Glutamatergic neuron (in vitro differentiated cells): ENCODE data around the gene TANC1. TPM values are rescaled to one million over a fixed set of nuclear protein-coding genes. Genes with fewer than 3 reads are reported as not detected.

Experiments used
- DNase-seq: peaks from one replicate; pipeline ENCODE4 v3.0.0; 2022
- H3K27ac Mint-ChIP-seq: one replicate; pipeline ENCODE4 v1.8.0; 2020; ENCODE audit warnings: mild to moderate bottlenecking, mixed read lengths, inconsistent platforms; ENCODE audit not compliant: unreplicated experiment
- H3K27me3 Mint-ChIP-seq: one replicate; pipeline ENCODE4 v1.8.0; 2020; ENCODE audit warnings: mild to moderate bottlenecking, moderate library complexity, mixed read lengths, inconsistent platforms; ENCODE audit not compliant: unreplicated experiment
- H3K36me3 Mint-ChIP-seq: one replicate; pipeline ENCODE4 v1.8.0; 2020; ENCODE audit warnings: mild to moderate bottlenecking, mixed read lengths, inconsistent platforms; ENCODE audit not compliant: unreplicated experiment
- H3K4me1 Mint-ChIP-seq: one replicate; pipeline ENCODE4 v1.8.0; 2020; ENCODE audit warnings: mild to moderate bottlenecking, low read depth, mixed read lengths, inconsistent platforms; ENCODE audit not compliant: unreplicated experiment
- H3K4me3 Mint-ChIP-seq: one replicate; pipeline ENCODE4 v1.8.0; 2020; ENCODE audit warnings: mild to moderate bottlenecking, mixed read lengths, inconsistent platforms; ENCODE audit not compliant: unreplicated experiment
- H3K9me3 Mint-ChIP-seq: one replicate; pipeline ENCODE4 v1.8.0; 2020; ENCODE audit warnings: mild to moderate bottlenecking, moderate library complexity, mixed read lengths, inconsistent platforms; ENCODE audit not compliant: unreplicated experiment
- total RNA-seq: library from RNA; stranded (reverse); fragmentation: NEBNext Ultra II Directional; extraction: Animal tissue kit (Norgen Biotek cat#: 25700); gene quantifications from one replicate; pipeline ENCODE4 v1.2.1, GENCODE V29; 2021; ENCODE audit not compliant: unreplicated experiment
- TF ChIP-seq, protein P1 (sequence below): fragments of 200-600 bp; sonication (generic); IDR thresholded peaks from one replicate; pipeline ENCODE4 v1.5.0; 2021; ENCODE audit not compliant: partially characterized antibody, unreplicated experiment

The TANC1 gene
- total RNA-seq, 1 donor from 2014 or later: 14.9 TPM

DNA sequence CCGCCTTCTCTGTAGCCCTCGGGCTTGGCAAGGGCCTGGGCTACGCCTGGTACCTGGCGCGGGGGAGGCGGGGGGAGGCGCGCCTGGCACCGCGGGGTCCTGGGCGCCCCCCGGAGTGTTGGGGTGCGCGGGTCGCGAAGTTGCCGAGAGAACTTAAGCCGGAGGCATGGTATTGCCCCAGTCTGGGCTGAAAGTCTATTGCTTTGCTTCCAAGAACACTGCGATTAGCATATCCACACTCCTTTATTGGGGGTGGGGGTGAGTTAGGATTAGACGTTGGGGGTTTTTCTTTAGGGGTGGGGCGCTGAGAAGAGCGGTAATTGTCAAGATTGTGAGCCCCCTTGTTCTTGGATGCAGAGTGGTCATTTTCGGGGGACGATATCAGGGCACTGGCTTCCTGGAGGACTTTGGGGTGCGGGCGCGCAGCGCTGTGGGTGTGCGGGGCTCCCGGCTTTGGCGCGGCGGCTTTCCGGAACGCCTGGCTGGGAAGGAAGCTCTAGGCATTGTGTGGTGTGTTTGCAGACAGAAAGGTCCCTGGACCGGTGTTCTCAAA, 798 bp downstream of the TANC1 start:
- TF ChIP-seq, protein P1, sequence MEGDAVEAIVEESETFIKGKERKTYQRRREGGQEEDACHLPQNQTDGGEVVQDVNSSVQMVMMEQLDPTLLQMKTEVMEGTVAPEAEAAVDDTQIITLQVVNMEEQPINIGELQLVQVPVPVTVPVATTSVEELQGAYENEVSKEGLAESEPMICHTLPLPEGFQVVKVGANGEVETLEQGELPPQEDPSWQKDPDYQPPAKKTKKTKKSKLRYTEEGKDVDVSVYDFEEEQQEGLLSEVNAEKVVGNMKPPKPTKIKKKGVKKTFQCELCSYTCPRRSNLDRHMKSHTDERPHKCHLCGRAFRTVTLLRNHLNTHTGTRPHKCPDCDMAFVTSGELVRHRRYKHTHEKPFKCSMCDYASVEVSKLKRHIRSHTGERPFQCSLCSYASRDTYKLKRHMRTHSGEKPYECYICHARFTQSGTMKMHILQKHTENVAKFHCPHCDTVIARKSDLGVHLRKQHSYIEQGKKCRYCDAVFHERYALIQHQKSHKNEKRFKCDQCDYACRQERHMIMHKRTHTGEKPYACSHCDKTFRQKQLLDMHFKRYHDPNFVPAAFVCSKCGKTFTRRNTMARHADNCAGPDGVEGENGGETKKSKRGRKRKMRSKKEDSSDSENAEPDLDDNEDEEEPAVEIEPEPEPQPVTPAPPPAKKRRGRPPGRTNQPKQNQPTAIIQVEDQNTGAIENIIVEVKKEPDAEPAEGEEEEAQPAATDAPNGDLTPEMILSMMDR: no peak
- DNase-seq: no peak
- Mint-ChIP-seq H3K27ac (peak overlapping the region; percentile 55), H3K4me3 (peak overlapping the region; percentile 96), H3K9me3 (peaks cover 10% of the 10 kb centered on the region), H3K36me3 (no peaks in the 10 kb centered on the region), H3K4me1 (peaks cover 48% of the 10 kb centered on the region), H3K27me3 (peaks cover 12% of the 10 kb centered on the region)

DNA sequence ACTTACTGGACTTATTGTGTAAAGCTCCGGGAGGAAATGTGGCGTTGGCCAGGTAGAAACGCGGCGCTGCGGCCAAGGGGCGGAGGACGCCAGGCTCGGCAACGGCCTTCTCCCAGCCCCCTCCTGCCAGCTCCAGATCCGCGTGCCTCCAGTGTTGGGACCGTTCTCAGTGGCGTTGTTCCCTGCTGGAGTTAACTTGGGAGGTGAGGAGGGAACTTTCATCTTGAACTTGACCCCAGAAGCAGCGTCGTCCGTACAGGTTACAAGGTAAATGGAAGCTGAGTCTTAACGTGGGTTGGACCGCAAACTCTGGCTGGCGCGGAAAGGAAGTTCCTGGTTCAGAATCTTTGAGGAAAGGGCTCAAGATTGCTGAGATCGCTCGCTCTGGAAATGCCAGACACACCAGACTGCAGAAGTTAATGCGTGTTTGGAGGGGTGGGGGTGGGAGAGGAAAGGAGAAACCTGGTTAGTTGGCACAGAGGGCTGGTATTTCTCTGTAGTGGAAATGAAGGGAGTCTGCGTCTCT, 1.3 kb downstream of the TANC1 start:
- peak overlapping the region; percentile 55 for H3K27ac Mint-ChIP-seq
- peaks cover 48% of the 10 kb centered on the region for H3K4me1 Mint-ChIP-seq
- peak; percentile 34 for DNase-seq
- H3K36me3 Mint-ChIP-seq: no peaks in the 10 kb centered on the region
- TF ChIP-seq, protein P1: no peak
- peaks cover 10% of the 10 kb centered on the region for H3K9me3 Mint-ChIP-seq
- H3K27me3 Mint-ChIP-seq: peaks cover 12% of the 10 kb centered on the region
- H3K4me3 Mint-ChIP-seq: peak overlapping the region; percentile 96

DNA sequence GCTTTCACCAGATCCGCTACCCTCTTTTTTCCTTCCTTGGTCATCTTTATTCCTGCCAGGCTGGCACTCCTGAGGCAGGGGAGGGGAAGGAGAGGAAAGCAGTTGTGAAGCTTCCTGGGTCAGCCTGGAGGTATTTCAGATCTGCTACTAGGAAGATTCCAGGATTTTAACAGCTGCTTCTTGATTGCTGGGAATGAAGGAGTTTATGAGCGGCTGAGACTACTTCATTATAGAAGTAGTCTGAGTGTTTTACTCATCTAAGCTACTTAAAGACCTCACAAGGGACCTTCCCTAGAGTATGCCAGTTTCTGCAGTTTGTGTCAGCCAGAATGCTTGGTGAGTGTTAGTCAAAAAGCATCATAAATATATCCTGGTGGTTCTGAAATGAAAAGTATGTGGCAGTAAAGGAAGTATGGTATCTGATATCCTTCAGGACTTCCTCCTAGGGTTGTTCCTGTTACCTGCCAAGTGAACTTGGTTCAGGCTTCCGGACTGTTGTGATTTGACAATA, 1.9 kb downstream of the TANC1 start:
- no peak for DNase-seq
- peaks cover 46% of the 10 kb centered on the region for H3K4me1 Mint-ChIP-seq
- peak overlapping the region; percentile 96 for H3K4me3 Mint-ChIP-seq
- no peaks in the 10 kb centered on the region for H3K36me3 Mint-ChIP-seq
- H3K27ac Mint-ChIP-seq: peak overlapping the region; percentile 48
- H3K27me3 Mint-ChIP-seq: peaks cover 12% of the 10 kb centered on the region
- peaks cover 10% of the 10 kb centered on the region for H3K9me3 Mint-ChIP-seq
- TF ChIP-seq, protein P1: no peak

DNA sequence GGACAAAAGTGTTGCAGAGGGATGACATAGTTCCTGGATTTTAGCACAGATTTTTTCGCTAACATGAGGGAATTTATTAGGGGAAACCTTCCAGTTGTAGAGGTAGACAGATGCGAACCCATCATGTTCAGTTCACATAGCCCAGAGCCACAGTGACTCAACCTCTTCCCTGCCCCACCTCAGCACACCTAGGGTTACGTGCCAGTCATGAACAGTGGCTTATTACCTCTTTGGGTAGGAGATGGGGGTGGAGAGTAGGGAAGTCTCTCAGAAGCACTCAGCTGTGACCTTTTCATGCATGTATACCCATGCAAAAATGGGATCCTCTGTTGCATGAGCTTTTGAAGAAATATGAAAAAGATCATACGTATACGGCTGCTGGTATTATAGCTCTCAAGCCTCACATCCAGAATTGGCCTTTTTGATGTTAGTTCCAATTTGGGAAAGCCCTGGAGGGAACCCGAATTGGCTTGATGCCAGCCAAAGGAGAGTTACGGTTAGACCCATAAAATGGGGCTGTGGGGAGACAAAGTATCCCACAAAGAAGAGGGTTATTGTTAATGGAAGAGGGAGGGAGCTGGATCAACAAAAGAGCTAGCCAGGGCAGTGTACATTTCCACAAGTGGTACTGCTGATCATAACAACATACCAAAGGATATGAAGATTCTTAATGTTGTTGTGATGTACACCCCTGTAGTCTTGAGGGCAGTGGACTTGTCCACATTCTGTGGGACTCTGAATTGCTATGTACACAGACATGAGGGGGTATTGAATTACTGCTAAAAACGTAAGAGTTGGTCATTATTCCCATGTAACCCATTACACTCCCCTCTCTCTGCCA, 4.9 kb downstream of the TANC1 start:
- Mint-ChIP-seq H3K36me3 (no peaks in the 10 kb centered on the region), H3K27me3 (peaks cover 15% of the 10 kb centered on the region), H3K4me3 (peak overlapping the region; percentile 74), H3K4me1 (peaks cover 39% of the 10 kb centered on the region), H3K9me3 (peaks cover 8% of the 10 kb centered on the region), H3K27ac (peak overlapping the region; percentile 92)
- peak; percentile 59 for DNase-seq
- TF ChIP-seq, protein P1: no peak
